ENCODE data around the gene DET1.
"Not testable (repeated sequence)": the region's sequence is repeated elsewhere in the genome, so short reads cannot be mapped to it uniquely, and the experiment has no call there.

Gene DET1

DNA sequence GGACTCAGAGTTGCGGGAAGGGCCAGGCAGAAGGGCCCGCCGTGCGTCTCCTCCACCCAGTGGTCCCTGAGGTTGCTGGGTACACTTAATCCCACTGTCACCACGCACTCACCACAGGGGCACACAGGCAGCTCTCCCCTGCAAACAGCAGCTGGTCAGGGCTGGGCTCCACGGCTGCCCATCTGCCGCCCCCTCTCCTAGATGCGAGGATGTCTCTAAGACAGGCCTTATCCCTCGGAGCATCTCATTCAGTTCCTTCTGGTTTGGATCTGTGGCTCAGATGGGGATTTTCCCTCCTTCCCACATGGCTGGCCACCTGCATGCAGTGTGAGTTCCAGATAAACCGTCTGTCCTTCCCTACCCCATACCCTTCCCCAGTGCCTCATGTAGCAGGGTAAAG, 52.6 kb downstream of the DET1 start:
- no peak for DNase-seq

DNA sequence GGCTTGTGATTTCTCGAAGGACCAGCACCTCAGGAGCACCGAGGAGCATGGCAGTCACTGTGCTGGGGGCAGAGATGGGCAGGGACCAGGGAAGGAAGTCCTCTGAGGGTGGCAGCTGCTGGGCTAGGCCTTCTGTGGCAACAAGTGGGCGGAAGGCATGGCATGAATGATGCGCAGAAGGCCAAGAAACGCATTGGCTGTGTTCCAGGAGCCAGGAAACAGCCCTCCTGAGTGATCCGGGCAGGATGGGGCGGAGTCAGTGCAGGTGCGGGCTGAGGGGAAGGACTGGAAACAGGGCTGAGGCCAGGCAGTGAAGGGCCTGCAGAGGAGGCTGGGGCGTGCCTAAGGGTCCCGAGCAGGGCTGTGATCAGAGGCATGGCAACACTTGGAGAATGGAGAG, 55.3 kb downstream of the DET1 start:
- no peak for DNase-seq

DNA sequence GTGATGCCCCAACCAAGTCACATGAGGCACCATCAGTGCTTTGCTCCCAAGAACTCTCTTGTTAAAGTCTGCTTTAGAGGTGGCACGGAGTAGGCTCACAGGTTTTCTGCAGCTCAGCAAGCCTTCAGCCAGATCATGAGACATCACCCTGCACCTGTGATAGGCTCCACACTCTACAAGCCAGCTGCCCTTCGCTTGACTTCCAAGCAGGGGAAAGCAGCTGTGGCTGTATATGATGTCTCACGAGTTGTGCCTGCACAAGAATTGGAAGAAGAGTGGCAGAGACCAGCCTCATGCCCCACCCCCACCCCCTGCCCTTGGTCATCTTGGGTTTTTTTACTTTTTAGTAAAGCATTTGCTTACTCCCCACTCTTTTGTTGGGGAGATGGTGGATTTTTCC, 56.4 kb downstream of the DET1 start:
- DNase-seq, result no peak

DNA sequence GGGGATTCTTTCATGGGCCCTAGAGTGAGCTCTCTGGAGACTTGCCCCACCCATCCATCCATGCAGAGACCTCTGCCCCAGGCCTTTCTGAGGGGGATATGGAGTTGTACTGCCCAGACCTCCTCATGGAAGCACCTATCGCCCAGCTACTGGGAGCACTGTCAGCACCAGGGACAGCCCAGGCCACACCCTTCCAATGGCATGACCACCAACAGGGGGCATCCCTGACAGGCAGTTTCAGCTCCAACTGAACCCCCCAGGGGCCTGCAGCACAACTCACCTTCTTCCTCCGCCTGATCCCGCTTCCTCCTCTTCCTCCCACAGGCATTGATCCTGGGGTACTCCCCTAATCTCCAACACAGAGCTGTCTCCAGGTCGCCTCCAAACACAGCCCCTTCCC, 57.2 kb downstream of the DET1 start:
- DNase-seq, result no peak

DNA sequence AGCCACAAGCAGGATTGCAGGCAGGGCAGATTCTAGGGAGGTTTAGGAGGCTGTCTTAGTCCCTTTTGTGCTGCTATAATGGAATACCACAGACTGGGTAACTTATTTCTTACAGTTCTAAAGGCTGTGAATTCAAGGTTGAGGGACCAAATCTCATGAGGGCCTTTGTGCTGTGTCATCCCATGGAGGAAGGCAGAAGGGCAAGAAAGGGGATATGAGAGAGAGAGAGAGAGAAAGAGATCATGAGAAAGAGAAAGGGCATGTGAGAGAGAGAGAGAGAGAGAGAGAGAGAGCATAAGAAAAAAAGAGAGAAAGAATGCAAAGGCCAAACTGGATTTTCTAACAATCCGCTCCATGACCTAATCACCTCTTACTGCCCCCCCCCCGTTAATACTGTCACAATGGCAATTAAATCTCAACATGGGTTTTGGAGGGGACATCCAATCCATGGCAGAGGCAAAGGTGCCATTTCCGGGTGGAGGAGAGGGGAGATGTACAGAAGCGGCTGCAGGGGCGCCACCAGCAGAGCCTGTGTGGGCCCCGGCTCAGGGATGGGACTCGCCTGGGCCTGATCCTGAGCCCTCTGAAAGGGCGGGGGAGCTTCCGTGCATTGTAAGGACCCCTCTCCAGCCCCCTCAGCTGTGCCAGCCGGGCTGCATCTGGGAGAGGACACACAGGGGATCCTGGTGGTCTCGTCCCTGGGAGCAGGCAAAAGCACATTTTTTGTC, 58.5 kb downstream of the DET1 start:
- no peak for DNase-seq

DNA sequence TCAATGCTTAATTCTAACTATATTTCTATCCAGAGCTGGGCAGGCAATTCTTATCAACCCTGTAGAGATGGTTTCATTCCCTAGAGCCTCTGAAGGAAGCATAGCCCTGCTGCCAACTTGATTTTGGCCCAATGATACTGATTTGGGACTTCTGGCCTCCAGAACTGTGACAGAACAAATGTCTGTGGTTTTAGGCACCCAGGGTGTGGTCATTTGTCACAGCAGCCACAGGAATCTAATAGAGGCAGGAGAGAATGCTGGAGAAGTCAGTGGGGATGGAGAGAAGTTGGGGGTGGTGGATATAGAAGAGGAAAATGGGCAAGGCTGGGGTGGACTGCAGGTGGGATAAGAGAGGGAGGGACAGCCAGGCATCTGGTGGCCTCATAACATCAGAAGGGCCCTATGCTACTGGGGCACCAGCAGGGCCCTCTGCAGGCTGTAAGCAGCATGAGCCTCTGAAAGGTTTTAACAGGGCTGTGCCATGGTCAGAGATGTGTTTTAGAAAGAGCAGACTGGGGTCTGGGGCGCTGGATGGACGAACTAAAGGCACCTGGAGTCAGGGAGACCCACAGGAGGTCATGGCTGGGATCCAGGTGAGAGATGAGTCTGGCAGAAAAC, 59.2 kb downstream of the DET1 start:
- no peak for DNase-seq

DNA sequence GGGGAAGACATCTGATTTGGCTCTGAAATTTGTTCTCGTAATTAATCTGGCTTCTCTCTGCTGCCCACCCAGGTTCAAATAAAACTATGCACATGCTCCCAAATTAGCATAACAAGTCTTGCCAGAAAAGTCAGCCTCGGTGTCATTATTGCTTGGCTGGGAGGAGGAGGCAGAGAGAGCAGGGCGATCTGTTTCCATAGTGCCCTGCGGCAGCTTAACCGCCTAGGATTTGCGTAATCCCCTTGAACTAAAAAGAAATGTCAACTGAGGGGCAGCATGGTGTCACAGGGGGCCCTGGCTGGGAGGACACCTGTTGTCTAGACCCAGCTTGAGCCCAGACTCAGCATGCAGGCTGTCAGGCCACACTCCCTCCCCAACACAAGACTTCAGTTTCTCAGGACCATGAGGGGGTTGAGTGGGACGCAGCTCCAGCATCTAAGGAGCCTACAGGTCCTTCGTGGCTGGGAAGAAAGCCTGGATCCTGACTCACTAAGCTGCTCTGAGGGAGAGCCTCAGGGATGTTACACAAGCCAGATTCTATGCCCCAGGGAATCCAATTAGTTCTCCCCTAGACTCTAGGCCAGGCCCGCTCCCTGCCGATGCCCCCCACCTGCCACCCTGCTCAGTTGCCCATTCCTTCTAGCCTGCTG, 61.7 kb downstream of the DET1 start:
- no peak for DNase-seq

DNA sequence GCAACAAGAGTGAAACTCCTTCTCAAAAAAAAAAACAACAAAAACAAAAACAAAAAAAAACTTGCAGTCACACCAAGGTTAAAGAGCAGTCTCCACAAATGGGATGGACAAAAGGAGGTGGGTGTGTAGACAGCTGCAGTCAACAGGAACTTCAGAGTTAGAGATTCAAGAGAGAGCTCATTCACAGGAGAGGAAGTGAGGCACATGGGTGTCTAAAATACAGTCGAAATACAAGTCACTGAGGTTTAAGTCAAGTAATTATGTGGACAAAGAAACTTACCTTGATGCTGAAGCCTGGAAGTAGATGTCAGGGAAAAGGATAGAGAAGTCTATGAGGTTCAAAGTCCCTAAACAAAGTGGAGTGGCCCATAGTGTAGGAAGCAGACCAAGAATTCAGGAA, 64.2 kb downstream of the DET1 start:
- no peak for DNase-seq

DNA sequence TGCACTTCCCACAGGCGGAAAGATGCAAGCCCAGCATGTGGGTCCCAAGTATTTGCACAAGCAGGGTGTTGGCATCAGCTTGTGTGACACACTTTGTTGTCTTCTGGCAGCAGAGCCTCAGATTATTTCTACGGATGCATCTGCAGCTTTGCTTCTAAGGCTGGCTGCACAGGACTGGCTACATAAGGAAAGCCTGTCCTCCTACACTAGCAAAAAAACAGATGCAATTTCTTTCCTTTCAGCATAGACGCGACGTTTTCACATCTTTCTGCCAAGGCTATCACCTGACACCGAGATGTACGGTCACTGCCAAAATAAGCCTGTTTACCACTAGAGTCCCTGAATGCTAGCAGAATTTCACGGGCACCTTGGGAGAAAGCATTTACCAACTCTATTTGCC, 65.5 kb downstream of the DET1 start:
- no peak for DNase-seq

DNA sequence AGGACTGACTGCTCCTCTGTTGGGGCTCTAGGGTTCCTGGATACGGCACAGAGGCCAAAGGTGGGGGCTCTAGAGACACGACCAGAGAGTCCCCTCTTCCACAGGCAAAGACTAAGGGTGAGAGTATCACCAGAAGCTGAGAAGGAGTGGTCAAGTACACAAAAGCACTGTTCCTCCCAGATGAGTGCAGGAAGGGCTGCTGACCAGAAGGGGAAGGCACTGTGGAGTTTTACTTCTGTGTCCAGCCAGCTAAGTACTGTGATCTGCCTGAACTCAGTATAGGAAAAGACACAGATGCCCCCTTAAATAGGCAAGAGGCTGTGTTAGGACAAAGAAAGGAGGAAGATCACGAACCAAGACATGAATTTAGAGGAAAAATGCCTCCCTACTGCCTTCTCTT, 67.3 kb downstream of the DET1 start:
- DNase-seq, result no peak

DNA sequence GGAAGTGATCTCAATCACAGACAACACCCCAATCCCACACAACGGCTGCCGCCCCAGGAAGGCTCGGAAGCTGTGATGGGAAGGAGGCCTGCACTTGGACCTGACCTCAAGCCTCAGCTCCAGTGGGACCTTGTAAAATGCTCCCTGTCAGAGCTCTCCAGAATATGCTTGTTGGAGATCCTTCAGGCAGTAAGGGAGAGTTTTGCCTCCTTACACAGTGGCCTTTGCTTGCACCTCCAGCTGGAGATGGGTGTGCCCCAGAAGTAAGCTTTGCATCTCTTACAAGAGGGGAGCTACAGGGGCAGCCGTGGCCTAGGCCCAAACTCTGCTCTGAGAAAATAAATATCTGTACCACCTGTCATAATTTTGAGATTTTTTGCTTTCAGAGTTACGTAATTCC, 68.6 kb downstream of the DET1 start:
- DNase-seq, result no peak

DNA sequence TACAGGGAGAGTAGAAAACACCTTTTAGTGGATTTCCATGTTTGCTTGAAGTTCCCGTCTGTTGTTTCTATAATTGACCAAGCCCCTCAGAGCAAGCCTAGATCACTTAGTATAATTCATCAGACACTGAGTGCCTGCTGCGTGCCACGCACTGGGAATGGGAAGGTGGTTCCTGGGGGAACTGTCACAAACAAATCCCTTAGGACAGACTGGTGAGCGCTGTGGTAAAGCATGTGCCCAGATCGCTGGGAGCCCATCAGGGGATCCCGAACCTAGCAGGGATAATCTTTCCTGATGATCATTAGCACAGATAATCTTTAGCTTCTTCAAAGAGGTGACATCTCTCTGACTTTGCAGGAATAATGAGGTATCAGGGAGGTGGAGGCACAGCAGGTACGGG, 69.4 kb downstream of the DET1 start:
- no peak for DNase-seq

DNA sequence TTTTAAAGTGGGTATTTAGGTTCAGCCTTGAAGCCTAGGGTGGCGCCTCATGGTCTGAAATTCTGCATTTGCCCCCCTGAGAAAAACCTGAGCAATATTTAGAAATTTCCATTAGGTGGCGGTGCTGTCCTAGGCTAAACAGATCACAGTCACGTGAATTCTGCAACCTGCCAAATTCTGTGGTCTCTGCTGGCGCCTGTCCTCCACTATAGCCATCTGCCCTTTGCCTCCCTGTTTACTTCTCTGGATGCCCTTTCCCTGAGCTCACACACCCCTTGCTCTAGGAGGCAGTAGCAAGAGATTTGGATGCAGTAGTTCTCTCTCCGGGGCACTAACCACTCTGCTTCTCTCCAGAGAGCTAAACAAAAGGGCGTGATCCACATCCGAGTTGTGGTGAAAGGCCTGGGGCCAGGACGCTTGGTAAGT, 69.8 kb downstream of the DET1 start:
- DNase-seq, result peak; percentile 26

DNA sequence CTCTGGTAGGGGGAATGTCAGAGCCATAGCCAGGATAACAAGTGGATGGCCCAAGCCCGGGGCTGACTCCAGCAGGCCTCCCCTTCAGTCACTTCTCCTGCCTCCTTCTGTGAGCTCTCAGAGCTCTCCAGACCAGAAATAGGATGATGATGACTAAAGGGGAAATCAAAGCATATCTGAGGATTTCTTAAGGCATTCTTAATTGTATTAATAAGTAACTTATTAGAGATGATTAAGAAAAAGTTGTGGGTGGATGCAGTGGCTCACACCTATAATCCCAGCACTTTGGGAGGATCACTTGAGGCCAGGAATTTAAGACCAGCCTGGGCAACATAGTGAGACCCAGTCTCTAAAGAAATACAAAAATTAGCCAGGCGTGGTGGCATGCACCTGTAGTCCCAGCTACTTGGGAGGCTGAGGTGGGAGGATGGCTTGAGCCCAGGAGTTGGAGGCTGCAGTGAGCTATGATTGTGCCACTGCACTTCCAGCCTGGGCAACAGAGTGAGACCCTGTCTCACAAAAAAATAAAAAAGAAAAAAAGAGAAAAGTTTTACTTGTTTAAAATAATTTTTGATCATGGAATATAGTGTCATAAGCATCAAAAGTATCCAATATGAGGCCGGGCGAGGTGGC, 72.7 kb downstream of the DET1 start:
- DNase-seq, result not testable (repeated sequence)

DNA sequence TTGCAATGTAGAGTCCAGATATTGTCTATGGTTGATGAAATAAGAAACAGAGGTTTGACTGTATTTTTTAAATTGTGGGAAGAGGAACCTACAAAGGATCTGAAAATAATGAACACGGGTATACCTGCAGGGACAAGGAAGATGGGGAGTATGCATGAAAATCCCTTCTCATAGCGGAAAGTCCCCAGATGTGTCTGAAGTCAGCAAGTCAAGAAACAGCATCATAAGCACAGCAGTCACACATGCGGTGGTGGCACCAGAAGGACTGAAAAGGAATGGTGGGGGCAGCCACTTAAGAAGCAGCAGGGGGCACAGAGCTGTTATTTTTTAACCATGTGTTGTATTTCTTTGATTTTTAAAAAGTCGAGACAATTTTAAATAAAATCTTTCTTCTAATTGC, 74.3 kb downstream of the DET1 start:
- no peak for DNase-seq

DNA sequence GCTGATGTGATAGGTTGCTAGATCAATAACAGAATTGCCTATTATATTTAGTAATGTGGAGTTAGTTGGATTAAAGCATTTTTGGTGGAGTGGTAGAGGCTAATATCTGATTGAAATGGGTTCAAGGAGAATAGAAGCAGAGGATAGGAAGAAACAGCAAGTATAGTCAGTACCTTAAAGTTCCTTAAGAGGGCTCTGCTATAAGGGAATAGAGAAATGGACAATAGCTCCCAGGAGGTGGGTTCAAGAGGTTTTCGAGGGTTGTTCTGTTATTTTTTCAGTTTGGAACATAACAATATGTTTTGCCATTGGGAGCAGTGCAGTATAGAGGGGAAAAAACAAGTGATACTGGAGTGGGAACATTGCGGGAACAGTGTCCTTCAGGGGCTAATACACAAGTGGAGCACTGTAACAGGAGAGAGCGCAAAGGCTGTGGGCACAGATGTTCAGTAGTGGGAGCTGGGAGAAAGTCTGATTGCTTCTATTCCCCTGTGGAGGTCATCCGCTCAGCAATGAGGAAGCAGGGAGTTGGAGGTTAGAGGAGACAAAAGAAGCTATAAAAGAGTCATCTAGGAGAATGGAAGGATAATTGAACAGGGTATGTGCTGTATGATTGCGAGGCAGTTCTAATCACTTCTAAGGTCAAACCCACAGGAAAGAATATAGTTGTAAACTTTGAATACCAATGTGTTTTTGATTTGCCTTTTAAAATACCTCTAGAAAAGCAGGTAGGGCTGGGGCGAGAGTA, 75.7 kb downstream of the DET1 start:
- no peak for DNase-seq

DNA sequence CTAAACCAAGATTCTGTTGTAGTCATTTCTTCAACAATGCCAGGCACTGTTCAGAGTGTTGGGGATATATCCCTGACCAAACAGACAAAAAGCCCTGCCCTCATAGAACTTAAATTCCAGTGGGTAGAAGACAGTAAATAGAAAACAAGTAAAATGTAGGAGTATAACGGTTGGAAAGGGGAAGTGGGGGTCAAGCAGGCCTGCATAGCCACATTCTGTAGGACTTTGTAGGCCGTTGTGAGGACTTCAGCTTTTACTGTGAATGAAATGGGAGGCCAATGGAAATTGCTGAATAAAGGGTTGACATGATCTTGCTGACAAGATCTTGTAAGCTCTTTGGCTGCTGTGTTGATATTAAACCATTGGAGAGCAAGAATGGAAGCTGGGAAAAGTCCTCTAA, 77.2 kb downstream of the DET1 start:
- DNase-seq, result no peak

DNA sequence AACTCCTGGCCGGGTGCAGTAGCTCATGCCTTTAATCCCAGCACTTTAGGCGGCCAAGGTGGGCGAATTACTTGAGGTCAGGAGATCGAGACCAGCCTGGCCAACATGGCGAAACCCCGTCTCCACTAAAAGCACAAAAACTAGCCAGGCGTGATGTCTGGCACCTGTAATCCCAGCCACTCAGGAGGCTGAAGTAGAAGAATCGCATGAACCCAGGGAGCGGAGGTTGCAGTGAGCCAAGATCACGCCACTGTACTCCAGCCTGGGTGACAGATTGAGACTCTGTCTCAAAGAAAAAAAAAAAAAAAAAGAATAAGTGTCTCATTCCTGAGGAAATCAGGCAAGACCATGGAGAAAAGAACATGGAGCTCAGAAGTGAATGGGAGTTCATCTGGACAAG, 77.8 kb downstream of the DET1 start:
- not testable (repeated sequence) for DNase-seq

DNA sequence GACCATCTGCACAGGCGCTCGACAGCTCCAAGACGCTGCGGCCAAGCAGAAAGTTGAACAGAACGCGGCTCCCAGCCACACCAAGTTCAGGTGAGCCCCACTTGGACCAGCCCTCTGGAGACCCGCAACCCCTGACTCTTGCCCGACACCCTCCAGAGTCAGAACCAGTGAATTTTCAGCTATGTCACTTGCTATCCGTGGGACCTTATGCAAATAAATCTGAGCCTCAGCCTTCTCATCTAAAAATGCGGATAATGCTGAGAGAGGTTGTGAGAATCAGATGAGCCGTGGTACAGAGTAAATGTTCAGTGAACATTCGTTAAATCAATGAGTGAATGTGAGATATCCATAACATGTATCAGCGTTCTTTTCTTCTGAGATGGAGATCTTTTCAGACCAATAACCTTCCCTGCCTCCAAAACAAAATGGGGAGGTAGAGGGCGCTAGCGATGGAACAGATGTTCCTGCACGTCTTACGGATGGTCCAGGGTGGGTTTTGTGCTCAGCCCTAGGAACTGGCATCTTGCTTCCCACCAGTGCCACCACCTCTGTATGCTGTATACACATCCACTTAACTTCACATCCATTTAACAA, 78.4 kb downstream of the DET1 start:
- no peak for DNase-seq

DNA sequence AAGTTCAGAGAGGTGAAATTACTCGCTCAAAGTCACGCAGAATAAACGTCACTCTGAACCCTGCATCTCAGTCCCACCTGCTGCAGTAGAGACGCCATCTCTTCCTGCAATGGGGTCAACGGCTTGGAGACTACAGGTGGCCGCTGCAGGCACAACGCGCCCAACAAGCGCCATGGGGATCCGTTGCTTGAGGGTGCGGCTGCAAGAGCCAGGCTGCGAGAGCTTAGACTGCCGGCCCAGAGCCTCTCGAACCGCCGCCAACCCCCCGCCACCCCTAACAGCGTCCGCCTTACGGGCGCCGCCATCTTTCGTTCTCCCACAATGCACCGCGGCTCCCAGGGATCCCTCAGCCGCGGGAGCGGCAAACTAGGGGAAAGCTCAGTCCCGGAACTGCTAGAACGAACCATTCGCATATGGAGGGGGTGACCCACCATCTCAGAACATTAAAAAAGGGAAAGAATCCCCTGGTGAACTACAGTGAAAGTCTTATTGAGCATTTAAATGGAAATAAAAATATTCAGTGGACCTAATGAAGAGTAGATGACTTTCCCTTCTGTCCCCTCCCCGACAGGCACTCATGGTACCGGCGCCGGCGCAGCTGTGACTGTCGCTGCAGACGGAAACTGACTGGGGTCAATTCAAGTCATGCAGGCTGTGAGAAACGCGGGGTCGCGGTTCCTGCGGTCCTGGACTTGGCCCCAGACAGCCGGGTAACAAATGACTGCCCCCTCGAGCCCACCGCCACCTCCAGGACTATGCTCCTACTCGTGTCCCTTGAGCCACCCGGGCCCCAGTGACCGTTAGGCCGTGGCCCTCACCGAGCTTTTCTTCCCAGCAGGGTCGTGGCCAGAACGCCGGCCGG, 79.2 kb downstream of the DET1 start, which contains the start of the genes MRPL46 and MRPS11:
Gene MRPL46 (minus strand): TSS at position 316 of the 862 bp plus-strand sequence. CDS start 11 bp downstream, at position 305.
Gene MRPS11 (plus strand): TSS at position 636 of the 862 bp plus-strand sequence. CDS start 10 bp downstream, at position 646.
- peak; percentile 89 for DNase-seq

DNA sequence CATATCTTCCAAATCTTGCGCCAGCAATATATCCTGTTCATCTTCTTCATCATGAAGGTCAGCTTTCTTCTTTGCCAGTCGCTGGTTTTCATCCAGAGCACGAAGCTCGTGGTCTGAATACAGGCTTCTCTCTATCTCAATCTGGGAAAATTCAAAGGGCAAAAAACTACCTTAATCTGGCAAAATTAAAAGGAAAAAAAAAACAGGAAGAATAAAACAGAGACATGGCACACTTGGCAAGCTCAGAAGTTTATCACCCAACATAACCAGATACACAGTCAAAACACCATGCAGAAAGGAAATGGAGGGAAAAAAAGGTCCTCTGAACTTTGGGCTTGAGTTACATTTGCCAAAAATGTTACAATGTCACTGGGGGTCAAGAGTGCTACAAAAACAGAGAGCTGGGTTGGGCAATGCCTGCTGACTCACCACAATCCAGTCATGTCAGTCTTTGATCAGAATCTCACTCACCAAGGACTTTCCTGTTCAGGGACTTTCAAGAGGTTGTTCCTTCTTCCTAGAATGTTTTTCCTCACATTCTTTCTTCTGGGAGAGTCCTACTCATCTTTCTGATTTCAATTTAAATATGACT, 80.8 kb downstream of the DET1 start:
- no peak for DNase-seq
